Measurements from ENCODE around the gene KLF4.

GRCh38 chr9:107486674-107487520 is 2.7 kb downstream of the KLF4 start:
- TF ChIP-seq CTCF (IDR thresholded peaks at IDR 0.05): no peak
- no peak for TF ChIP-seq ZFX (IDR thresholded peaks at IDR 0.05; ENCODE audit: borderline replicate concordance)

Measured in 22Rv1 (cell line).